Measurements from ENCODE around the gene NFE2L3. TPM values are rescaled to one million over a fixed set of nuclear protein-coding genes. Genes with fewer than 3 reads are reported as not detected.
"Not testable (repeated sequence)": the region's sequence is repeated elsewhere in the genome, so short reads cannot be mapped to it uniquely, and the experiment has no call there.

NFE2L3 gene
- total RNA-seq, 1 donor from 2014 or later, result 0.57 TPM

DNA sequence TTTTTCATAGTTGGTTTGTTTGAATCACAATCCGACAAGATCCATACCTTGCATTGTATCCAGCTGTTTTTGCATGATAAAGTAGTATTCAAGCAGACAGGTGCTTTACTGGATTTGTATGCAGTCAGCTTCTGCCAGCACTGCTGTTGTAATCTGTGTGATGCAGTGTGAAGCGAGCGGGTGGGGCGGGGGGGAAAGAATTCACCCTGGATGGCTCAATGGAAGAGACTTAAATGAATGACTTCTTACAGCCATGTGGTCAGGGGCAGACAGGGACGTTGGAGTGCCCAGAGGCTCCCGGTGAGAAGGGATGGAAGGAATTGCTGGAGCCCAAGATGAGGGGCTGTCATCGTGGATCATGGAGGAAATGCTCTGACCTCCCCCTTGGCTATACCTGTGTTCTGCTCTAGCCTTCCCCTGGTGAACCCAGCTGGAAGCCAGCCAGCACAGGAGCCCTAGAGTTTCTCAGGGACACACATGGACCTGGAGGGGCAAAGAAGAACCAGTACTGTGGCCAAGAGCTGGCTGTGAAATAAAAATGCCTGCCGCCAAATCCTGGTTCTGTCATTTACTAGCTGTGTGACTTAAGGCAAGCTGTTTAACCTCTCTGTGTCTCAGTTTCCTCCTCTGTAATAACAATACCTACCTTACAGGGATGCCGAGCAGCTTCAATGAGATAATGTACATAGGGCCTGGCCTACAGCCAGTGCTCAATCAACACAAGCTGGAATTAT lies 14.1 kb downstream of the NFE2L3 start:
- no peak for DNase-seq (ENCODE audit: low spot score)
- intact Hi-C loops (cut with DNase I), result no loop called here

DNA sequence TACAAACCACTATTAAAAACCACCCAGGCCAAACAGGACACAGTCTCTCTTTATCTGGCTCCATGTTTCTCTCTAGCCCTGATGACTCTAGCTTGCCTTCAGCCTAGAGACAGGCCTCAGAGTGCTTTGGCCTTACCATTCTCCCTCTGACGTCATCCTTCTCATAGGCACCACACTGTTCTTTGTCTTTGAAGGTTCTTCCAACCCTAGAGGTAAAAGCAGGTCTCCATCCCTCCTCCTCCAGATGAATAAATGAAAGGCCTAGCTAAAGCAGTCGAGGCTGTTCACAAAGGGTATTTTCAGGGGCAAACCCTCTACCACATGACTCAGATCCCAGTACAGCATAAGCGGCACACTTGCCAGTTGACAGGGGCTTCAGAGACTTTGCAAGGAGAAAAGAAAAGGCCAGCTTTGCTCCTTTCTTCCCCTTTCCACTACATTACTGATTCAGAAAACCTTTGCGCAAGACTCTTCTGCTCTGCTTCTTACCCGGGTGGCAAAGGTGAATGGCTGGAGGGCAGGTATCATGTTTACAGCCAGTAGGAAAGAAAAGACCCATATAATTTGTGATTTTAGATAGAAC lies 14.8 kb downstream of the NFE2L3 start:
- intact Hi-C loops (cut with DNase I), result no loop called here
- DNase-seq (ENCODE audit: low spot score), result no peak

DNA sequence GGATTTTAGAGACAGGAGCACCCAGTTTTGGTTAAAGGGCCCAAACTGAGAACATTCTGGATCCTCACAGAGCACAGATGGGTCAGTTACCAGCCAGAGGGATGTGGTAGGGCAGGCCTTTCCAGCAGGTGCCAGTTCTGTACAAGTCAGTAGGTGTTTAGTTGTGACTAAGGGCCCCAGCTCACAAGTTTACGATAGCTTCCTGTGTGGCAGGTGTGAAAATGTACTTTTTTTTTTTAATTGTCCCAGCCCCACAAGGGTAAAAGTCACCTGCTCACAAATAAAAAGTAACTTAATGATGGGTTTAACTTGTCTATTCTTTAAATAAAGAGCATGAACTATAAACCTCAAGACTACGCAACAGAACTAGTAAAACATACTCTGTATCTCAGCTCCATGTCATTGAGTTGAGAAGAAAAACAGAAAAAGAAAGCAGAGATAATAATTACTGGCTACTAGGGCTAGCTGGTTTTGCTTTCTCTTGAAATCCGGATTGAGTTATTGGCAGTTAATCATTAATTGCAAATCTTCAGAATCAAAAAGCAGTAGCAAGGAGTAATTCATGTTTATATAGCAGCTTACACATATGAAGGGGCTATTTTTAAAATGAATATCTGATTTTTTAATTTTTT lies 15.4 kb downstream of the NFE2L3 start:
- intact Hi-C loops (cut with DNase I), result no loop called here
- no peak for DNase-seq (ENCODE audit: low spot score)

GRCh38 chr7:26168458-26169023 lies 16.5 kb downstream of the NFE2L3 start:
- intact Hi-C loops (cut with DNase I), result no loop called here
- DNase-seq (ENCODE audit: low spot score), result no peak

DNA sequence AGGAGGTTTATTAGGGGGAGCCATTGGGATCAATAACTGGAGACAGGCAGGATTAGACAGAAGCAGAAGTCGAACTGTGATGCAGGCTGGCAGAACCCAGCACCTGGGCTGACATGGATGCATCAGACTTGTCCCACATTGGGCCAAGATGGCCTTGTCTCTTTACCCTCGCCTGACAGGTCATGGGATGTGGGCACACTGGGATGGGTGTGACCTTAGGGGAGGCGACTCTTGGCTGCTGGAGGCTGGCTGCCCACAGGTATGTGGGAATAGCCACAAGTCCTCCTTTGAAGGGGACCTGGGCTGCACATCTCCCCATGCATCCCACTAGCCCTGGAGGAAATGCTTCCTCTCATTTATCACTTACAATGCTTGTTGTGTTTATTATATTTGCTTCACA lies 17.3 kb downstream of the NFE2L3 start:
- no peak for DNase-seq (ENCODE audit: low spot score)
- intact Hi-C loops (cut with DNase I), result no loop called here

DNA sequence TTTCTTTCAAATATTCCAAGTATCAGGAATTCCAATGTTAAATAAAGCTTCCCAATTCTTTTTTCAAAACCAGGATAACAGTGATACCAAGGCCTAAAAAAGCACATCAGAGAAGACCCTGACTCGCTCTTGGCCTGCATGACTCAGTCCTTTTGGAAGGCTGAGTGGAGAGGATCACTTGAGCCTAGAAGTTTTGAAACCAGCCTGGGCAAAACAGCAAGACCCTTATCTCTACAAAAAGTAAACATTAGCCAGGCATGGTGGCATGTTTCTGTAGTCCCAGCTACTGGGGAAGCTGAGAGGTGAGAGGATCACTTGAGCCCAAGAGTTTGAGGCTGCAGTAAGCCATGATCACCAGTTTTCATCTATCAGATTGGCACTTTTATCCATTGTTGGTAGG lies 18.7 kb downstream of the NFE2L3 start:
- intact Hi-C loops (cut with DNase I), result no loop called here
- DNase-seq (ENCODE audit: low spot score), result no peak

DNA sequence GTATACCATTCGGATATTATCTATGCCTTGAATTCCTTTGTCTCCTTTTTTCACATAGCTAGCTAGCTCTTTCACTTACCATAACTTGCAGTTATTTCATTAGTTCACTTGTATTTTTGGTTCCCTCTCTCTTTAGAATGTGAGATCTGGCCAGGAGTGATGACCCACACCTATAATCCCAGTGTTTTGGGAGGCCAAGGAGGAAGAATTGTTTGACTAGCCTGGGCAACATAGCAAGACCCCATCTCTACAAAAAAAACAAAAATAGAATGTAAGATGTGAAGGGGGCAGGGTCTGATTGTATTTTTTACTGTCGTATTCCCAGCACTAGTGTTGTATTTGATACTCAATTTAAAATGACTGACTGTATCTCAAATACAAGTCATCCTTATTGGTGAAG lies 19.6 kb downstream of the NFE2L3 start:
- DNase-seq (ENCODE audit: low spot score), result no peak
- intact Hi-C loops (cut with DNase I), result no loop called here

DNA sequence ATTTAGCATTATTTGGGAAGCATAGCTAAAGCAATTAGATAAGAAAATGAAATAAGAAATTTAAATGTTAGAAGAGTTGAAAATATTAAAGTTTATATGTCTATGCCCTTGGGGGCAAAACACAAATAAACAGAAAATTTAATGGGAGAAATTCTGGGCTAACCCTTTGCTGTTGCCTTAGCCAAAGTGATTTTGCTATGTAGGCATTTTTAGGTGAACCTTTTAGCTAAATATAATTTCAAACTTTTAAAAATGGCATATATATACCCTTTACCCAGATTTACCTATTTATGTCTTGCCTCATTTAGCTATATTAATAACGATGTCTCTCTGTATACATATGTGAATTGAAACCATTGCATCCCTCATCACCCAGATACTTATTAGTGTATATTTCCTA lies 20.1 kb downstream of the NFE2L3 start:
- intact Hi-C loops (cut with DNase I), result no loop called here
- DNase-seq (ENCODE audit: low spot score), result no peak

GRCh38 chr7:26175903-26176302 lies 23.9 kb downstream of the NFE2L3 start:
- DNase-seq (ENCODE audit: low spot score); intact Hi-C loops (cut with DNase I): not testable (repeated sequence)

DNA sequence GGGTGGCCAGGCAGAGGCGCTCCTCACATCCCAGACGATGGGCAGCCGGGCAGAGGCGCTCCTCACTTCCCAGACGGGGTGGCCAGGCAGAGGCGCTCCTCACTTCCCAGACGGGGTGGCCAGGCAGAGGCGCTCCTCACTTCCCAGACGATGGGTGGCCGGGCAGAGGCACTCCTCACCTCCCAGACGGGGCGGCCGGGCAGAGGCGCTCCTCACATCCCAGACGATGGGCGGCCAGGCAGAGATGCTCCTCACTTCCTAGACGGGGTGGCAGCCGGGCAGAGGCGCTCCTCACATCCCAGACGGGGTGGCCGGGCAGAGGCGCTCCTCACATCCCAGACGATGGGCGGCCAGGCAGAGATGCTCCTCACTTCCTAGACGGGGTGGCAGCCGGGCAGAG lies 24.7 kb downstream of the NFE2L3 start:
- intact Hi-C loops (cut with DNase I); DNase-seq (ENCODE audit: low spot score): not testable (repeated sequence)

GRCh38 chr7:26177269-26177668 lies 25.3 kb downstream of the NFE2L3 start:
- DNase-seq (ENCODE audit: low spot score); intact Hi-C loops (cut with DNase I): not testable (repeated sequence)

- no peak for DNase-seq (ENCODE audit: low spot score)
- intact Hi-C loops (cut with DNase I), result no loop called here
Observed at GRCh38 chr7:26178272-26178960, 26.4 kb downstream of the NFE2L3 start.

DNA sequence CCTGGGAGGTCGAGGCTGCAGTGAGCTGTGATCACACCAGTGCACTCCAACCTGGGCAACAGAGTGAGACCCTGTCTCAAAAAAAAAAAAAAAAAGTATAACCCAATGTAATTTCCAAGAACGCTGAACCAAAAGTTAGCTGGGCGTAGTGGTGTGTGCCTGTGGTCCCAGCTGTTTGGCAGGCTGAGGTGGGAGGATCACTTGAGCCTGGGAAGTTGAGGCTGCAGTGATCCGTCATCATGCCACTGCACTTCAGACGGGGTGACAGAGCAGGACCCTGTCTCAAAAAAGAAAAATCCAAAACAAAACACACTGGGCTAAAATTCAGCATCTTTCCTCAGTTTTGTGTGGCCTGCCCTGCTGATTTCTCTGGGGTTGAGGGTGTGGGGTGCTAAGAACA lies 27.4 kb downstream of the NFE2L3 start:
- intact Hi-C loops (cut with DNase I), result no loop called here
- no peak for DNase-seq (ENCODE audit: low spot score)

DNA sequence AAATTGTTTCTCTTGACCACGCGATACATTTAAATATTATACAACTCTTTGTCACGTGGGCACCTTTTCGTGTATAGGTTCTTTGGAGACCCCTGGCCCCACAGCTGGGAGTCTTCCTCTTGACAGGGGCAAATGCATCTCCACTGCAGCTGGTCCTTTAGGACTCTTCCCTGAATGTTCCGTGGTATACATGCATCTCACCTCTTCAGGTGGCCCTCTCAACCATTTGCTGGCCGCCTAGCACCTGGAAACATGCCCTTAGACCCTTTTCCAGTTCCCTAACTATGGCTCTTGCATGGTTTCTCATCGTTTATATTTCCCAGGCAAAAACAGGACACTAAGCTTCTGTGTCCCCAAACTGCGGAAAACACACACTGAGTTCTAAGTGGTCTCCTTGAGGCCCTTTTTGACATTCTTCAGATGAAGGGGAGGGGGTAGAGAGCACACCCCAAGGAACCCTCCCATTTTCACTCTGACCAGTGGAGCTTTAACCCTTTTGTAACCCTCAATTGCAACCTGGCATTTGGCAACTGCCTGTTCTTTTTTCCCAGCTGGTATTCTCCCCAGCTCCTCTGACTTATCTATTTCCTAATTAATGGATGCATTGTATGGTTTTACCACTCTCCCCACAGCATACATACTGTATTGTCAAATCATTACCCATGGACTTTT lies 28.0 kb downstream of the NFE2L3 start:
- no peak for DNase-seq (ENCODE audit: low spot score)
- intact Hi-C loops (cut with DNase I), result no loop called here

DNA sequence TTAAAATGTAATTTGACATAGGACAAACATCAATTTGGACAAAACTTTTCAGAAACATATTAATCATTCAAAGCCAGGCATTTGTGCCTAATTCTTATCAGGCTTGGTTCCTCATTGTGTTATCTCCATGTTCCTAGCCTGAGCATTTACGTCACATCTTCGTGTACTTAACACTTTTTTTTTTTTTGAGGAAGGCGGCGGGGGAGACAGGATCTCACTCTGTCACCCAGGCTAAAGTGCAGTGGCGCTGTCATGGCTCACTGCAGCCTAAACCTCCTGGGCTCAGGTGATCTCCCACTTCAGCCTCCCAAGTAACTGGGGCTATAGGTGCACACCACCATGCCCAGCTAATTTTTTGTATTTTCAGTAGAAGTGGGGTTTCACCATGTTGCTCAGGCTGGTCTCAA lies 28.8 kb downstream of the NFE2L3 start:
- intact Hi-C loops (cut with DNase I), result no loop called here
- DNase-seq (ENCODE audit: low spot score), result no peak

DNA sequence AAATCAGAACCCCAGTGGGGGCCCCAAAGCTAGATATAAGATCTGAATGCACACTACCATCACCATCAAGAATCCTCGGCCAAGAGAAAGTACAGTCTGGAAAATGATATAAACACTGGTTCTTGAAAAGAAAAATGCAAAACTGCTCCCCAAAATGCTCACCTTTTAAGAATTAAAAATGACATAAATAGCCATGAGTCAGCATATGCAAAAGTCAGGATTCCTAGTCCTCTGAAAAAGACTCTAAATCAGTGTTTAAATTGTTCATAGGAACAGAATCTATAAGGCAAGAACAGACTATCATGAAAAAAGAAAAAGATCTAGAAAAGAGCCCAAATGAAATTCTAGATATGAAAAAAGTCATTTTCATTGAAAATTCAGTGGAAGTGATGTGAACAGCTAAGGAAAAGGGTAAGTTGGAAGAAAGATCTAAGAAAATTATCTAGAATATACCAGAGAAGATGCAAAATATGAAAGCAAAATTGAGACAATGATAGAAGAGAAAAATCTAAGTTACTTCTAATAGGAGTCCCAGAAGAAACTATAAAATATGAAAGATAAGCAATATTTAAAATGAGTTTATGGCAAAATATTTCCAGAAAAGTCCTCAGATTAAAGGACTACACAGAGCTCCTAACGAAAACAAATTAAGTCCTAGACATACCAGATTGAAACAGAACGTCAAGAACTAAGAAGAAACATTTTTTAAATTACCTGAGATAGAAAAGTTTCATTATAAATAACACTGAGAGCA lies 29.7 kb downstream of the NFE2L3 start:
- no peak for DNase-seq (ENCODE audit: low spot score)
- intact Hi-C loops (cut with DNase I), result no loop called here

DNA sequence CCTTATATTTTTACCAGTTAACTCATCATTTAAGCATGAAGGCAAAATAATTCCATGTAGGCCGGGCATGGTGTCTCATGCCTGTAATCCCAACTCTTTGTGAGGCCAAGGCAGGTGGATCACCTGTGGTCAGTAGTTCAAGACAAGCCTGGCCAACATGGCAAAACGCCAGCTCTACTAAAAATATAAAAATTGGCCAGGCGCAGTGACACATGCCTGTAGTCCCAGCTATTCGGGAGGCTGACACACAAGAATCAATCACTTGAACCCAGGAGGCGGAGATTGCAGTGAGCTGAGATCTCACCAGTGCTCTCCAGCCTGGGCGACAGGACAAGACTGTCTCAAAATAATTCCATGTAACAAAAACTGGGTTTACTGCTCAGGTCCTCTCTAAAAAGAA lies 30.3 kb downstream of the NFE2L3 start:
- intact Hi-C loops (cut with DNase I), result no loop called here
- no peak for DNase-seq (ENCODE audit: low spot score)

DNA sequence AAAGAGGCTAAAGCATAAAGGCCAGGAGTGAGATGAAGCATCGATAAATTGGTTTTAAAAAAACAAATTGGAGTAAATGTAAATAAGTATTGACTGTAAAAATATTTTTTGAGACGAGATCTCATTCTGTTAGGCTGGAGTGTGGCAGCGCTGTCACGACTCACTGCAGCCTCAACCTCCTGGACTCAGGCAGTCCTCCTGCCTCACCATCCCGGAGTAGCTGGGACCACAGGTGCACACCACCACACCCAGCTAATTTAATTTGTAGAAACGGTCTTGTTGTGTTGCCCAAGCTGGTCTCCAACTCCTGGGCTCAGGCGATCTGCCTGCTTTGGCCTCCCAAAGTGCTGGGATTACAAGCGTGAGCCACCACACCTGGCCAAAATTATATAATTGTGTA lies 30.7 kb downstream of the NFE2L3 start:
- DNase-seq (ENCODE audit: low spot score), result no peak
- intact Hi-C loops (cut with DNase I), result no loop called here

Data from cardiac septum (tissue), 1 donor.